HL-60 (cell line): ENCODE results near the gene FBXW7.

ENCODE experiments used
- GABPA ChIP-seq: IDR thresholded peaks from 2 replicates; pipeline ENCODE4 v1.6.1; 2012; ENCODE audit warnings: low read depth
- POLR2AphosphoS5 ChIP-seq: IDR thresholded peaks from 2 replicates; pipeline ENCODE4 v1.6.1; 2012; ENCODE audit warnings: low read depth
- SPI1 ChIP-seq: IDR thresholded peaks from 2 replicates; pipeline ENCODE4 v1.6.1; 2012; ENCODE audit warnings: low read depth, mild to moderate bottlenecking, borderline replicate concordance
- TF ChIP-seq, protein P1 (sequence below): IDR thresholded peaks from one replicate; pipeline ENCODE4 v1.5.1; 2011; ENCODE audit warnings: low read length, control low read depth, inconsistent platforms; ENCODE audit not compliant: insufficient read depth
- TF ChIP-seq, protein P2 (sequence below): IDR thresholded peaks from 2 replicates; pipeline ENCODE4 v1.6.1; 2012; ENCODE audit warnings: low read depth; ENCODE audit not compliant: insufficient replicate concordance

DNA sequence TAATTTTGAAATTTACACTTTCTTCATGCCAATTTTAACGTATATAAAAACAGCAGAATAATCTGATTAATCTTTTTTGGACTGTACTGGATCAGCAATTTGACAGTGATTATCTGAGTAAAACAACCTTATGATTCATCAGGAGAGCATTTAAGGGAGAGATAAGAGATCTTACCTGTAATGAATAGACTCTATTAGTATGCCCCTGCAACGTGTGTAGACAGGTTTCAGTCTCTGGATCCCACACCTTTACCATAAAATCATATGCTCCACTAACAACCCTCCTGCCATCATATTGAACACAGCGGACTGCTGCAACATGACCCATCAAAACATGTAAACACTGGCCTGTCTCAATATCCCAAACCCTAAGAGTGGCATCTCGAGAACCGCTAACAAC, 210.1 kb downstream of the FBXW7 start:
- TF ChIP-seq, protein P1, sequence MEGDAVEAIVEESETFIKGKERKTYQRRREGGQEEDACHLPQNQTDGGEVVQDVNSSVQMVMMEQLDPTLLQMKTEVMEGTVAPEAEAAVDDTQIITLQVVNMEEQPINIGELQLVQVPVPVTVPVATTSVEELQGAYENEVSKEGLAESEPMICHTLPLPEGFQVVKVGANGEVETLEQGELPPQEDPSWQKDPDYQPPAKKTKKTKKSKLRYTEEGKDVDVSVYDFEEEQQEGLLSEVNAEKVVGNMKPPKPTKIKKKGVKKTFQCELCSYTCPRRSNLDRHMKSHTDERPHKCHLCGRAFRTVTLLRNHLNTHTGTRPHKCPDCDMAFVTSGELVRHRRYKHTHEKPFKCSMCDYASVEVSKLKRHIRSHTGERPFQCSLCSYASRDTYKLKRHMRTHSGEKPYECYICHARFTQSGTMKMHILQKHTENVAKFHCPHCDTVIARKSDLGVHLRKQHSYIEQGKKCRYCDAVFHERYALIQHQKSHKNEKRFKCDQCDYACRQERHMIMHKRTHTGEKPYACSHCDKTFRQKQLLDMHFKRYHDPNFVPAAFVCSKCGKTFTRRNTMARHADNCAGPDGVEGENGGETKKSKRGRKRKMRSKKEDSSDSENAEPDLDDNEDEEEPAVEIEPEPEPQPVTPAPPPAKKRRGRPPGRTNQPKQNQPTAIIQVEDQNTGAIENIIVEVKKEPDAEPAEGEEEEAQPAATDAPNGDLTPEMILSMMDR, result no peak
- TF ChIP-seq POLR2AphosphoS5 (no peak), SPI1 (no peak), GABPA (no peak)
- TF ChIP-seq, protein P2, sequence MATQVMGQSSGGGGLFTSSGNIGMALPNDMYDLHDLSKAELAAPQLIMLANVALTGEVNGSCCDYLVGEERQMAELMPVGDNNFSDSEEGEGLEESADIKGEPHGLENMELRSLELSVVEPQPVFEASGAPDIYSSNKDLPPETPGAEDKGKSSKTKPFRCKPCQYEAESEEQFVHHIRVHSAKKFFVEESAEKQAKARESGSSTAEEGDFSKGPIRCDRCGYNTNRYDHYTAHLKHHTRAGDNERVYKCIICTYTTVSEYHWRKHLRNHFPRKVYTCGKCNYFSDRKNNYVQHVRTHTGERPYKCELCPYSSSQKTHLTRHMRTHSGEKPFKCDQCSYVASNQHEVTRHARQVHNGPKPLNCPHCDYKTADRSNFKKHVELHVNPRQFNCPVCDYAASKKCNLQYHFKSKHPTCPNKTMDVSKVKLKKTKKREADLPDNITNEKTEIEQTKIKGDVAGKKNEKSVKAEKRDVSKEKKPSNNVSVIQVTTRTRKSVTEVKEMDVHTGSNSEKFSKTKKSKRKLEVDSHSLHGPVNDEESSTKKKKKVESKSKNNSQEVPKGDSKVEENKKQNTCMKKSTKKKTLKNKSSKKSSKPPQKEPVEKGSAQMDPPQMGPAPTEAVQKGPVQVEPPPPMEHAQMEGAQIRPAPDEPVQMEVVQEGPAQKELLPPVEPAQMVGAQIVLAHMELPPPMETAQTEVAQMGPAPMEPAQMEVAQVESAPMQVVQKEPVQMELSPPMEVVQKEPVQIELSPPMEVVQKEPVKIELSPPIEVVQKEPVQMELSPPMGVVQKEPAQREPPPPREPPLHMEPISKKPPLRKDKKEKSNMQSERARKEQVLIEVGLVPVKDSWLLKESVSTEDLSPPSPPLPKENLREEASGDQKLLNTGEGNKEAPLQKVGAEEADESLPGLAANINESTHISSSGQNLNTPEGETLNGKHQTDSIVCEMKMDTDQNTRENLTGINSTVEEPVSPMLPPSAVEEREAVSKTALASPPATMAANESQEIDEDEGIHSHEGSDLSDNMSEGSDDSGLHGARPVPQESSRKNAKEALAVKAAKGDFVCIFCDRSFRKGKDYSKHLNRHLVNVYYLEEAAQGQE, result no peak
